Right atrium auricular region (tissue), 2 donors: ENCODE measurements around the gene AKR7A3. TPM values are rescaled to one million over a fixed set of nuclear protein-coding genes. Genes with fewer than 3 reads are reported as not detected.
"Not testable (repeated sequence)": the region's sequence is repeated elsewhere in the genome, so short reads cannot be mapped to it uniquely, and the experiment has no call there.

Source experiments
- DNase-seq: peaks from one replicate; pipeline ENCODE4 v3.0.0-alpha.2; 2019; ENCODE audit warnings: low spot score
- H3K27ac ChIP-seq, 2 donors: fragments of 200-600 bp; sonication (generic); 1 replicate in 1 of 2; 2 replicates in 1 of 2; pipeline ENCODE4 v1.5.1; 2016 to 2019
- H3K27me3 ChIP-seq, 2 donors: fragments of 200-600 bp; sonication (generic); one replicate each; pipeline versions ENCODE4 v1.5.1 to v1.6.0; 2017 to 2019
- H3K36me3 ChIP-seq: fragments of 200-600 bp; sonication (generic); one replicate; pipeline ENCODE4 v1.5.1; 2016
- H3K4me1 ChIP-seq, 2 donors: fragments of 200-600 bp; sonication (generic); one replicate each; pipeline versions ENCODE4 v1.5.1 to v1.6.0; 2017 to 2019
- H3K4me3 ChIP-seq, 2 donors: fragments of 200-600 bp; sonication (generic); 1 replicate in 1 of 2; 2 replicates in 1 of 2; pipeline ENCODE4 v1.5.1; 2017 to 2019; ENCODE audit warnings: mild to moderate bottlenecking in 1 of 2, moderate library complexity in 1 of 2
- H3K9me3 ChIP-seq, 2 donors: fragments of 200-600 bp; sonication (generic); one replicate each; pipeline ENCODE4 v1.5.1; 2019
- total RNA-seq, 2 donors: library from RNA; depleted of rRNA; stranded (reverse); fragments of >200 nt; gene quantifications; one replicate each; pipeline ENCODE4 v1.1.0, GENCODE V29; 2016
- TF ChIP-seq, protein P1 (sequence below), 2 donors: fragments of 200-600 bp; sonication (generic); IDR thresholded peaks; one replicate each; pipeline ENCODE4 v1.5.1; 2019; ENCODE audit warnings: antibody characterized with exemption in 2 of 2

AKR7A3 gene
- total RNA-seq, 2 donors from 2014 or later, result 0.20 TPM; not detected in 1

DNA sequence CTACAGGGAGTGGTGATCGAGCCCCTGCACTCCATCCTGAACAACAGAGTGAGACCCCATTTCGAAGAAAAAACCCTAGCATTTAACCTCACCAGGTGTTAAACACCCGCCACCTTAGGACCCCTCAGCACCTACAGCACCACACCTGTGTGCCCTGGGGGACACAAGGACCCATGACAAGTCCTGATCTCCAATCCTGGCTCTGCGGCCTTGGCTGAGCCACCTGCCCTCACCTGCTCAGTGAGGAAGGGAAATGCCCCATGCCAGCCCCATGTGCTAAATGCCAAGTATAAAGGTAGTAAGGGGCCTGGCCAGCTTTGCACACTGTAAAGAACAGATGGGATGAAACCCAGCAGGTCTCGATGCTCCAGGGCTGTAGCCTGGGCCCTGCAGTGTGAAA lies 25.8 kb downstream of the AKR7A3 start:
- no peak for DNase-seq
- Histone ChIP-seq H3K36me3 (peaks cover 25% of the 10 kb centered on the region), H3K4me3 (no peak overlapping the region), H3K27ac (no peak overlapping the region), H3K27me3 (no peaks in the 10 kb centered on the region), H3K9me3 (no peaks in the 10 kb centered on the region), H3K4me1 (no peaks in the 10 kb centered on the region)
- TF ChIP-seq, protein P1, sequence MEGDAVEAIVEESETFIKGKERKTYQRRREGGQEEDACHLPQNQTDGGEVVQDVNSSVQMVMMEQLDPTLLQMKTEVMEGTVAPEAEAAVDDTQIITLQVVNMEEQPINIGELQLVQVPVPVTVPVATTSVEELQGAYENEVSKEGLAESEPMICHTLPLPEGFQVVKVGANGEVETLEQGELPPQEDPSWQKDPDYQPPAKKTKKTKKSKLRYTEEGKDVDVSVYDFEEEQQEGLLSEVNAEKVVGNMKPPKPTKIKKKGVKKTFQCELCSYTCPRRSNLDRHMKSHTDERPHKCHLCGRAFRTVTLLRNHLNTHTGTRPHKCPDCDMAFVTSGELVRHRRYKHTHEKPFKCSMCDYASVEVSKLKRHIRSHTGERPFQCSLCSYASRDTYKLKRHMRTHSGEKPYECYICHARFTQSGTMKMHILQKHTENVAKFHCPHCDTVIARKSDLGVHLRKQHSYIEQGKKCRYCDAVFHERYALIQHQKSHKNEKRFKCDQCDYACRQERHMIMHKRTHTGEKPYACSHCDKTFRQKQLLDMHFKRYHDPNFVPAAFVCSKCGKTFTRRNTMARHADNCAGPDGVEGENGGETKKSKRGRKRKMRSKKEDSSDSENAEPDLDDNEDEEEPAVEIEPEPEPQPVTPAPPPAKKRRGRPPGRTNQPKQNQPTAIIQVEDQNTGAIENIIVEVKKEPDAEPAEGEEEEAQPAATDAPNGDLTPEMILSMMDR (IDR thresholded peaks at IDR 0.05), result no peak

DNA sequence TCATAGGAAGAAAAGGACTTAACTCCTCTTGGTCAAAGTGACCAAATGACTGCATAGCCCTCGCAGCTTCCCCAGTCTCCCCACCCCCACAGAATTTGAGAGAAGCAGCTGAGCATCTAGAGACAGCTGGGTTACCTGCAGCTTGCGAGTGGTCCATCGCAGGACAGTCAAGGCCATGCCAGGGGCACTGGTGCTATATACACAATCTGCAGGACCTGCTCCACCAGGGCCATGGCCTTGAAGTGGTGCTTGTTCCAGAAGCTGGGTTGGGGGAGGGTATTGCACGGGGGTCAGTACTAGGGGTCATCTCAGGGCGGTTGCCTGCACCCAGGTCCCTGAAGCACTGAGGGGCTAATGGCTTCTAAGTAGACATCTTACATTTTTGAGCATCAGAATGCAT lies 26.5 kb downstream of the AKR7A3 start:
- H3K27ac ChIP-seq, result no peak overlapping the region

DNA sequence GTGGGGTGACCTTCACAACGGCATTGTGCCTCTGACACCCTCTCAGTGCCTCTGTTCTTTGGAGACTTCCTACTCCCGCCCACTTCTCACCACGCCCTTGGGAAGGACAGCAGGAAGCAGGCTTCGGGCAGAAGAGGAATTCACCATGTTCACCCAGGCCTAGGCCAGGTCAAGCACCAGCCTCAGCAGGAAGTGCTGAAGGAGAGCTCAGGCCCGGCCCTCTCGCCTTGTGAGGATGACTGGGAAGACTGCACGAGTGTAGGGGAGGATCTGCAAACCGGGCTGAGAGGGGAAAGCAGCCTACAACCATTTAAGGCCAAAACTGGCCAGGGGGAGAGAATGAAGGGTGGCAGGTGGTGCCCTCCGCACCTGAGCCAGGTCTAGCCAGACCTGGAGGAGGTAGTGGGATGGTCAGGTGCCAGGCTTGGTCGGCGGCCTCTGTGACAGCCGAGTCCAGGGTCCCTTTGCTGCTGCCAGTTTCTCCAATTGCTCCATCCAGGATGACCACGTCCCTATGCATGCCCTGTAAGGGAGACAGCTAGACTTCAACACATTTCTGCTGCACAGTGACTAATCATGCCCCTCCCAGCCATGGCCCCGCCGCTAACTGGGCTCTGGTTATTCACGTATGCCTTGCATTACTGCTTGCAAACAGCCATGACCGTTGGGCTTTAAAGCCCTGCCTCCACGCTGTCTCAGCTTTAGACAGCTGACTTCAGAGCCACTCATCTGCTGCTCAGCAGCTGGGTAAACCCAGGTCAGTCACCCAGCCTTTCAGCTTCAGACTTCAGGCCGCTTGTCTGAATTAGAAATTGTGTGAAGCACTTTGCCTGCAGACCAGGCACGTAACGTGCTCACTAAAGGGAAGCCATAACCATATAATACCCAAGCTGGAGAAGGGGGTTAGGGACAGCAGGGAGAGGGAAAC lies 28.1 kb downstream of the AKR7A3 start:
- TF ChIP-seq, protein P1 (IDR thresholded peaks at IDR 0.05), result no peak
- peaks cover 48% of the 10 kb centered on the region for H3K36me3 ChIP-seq

More for the DNA sequence above, 26.5 kb downstream of the AKR7A3 start:
- H3K4me1 ChIP-seq, result no peaks in the 10 kb centered on the region
- no peak for DNase-seq
- H3K36me3 ChIP-seq, result peaks cover 32% of the 10 kb centered on the region
- TF ChIP-seq, protein P1 (IDR thresholded peaks at IDR 0.05), result no peak
- H3K9me3 ChIP-seq, result no peaks in the 10 kb centered on the region
- H3K4me3 ChIP-seq, result no peak overlapping the region
- H3K27me3 ChIP-seq, result no peaks in the 10 kb centered on the region

DNA sequence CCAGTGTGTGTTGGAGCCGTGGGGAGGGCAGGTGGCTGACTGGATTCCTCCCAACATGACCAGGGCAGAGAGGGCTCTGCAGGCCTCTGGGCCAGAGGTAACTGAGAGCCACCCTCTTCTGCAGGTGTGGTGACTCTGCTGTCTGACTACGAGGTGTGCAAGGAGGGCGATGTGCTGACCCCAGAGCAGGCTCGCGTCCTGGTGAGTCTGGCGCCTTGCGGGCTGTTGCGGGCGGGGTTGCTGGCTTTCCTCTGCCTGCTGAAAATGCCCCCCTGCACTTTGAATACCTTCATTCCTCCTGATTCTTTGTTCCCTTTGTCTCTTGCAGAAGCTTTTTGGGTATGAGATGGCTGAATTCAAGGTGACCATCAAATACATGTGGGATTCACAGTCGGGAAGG lies 30.2 kb downstream of the AKR7A3 start:
- TF ChIP-seq, protein P1 (IDR thresholded peaks at IDR 0.05), result no peak
- no peaks in the 10 kb centered on the region for H3K27me3 ChIP-seq
- no peak for DNase-seq
- no peaks in the 10 kb centered on the region for H3K9me3 ChIP-seq
- peaks cover 0 to 7% of the 10 kb centered on the region in 2 donors for H3K4me1 ChIP-seq
- peaks cover 53% of the 10 kb centered on the region for H3K36me3 ChIP-seq
- H3K4me3 ChIP-seq, result no peak overlapping the region
- H3K27ac ChIP-seq, result no peak overlapping the region

More for the DNA sequence above, 28.1 kb downstream of the AKR7A3 start:
- Histone ChIP-seq H3K9me3 (no peaks in the 10 kb centered on the region), H3K27ac (no peak overlapping the region), H3K27me3 (no peaks in the 10 kb centered on the region), H3K4me1 (no peaks in the 10 kb centered on the region), H3K4me3 (no peak overlapping the region)
- DNase-seq, result no peak

DNA sequence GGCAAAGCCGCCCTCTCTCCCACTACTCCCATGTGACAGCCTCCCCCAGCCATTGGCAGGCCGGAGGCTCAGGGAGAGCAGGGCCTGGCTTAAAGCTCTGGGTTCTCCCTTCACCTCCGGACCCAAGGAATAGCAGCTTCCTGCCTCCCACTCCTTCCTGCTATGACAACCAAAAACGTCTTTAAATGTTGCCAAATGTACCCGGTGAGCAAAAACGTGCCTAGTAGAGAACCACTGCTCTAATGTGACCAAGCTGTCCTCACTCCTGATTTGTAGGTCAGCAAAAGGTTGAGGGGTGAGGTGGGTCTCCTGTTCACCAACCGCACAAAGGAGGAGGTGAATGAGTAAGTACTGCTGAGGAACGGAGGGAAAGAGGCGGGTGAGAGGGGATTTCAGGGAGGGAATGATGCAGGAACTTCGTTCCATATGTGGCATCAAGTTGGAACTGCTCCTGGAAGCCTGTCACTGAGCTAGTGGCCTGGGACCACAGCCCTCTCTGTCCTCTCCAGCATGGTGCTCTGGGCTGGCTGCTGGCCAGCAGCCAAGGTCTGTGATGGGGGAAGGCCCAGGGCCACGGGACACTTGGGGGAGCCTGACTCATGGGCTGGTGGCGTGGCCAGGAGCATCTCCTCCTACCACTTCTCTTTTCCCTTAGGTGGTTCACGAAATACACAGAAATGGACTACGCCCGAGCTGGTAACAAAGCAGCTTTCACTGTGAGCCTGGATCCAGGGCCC lies 31.2 kb downstream of the AKR7A3 start:
- TF ChIP-seq, protein P1 (IDR thresholded peaks at IDR 0.05), result no peak

DNA sequence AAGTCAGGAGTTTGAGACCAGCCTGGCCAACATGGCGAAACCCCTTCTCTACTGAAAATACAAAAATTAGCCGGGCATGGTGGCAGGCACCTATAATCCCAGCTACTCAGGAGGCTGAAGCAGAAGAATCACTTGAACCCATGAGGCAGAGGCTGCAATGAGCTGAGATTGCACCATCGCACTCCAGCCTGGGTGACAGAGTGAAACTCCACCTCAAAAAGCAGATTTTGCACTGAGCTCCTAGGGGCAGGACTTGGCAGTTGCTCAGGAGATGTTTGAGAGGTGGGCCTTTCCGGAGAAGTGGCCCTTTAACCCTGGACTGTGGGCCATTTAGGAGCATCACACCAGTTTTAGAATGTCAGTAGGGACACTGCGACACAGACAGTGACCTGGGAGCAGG lies 32.3 kb downstream of the AKR7A3 start:
- peaks cover 53% of the 10 kb centered on the region for H3K36me3 ChIP-seq
- not testable (repeated sequence) for H3K27me3 ChIP-seq, H3K9me3 ChIP-seq, DNase-seq, H3K4me3 ChIP-seq, H3K27ac ChIP-seq
- peaks cover 0 to 23% of the 10 kb centered on the region in 2 donors for H3K4me1 ChIP-seq

More for the DNA sequence above, 31.2 kb downstream of the AKR7A3 start:
- Histone ChIP-seq H3K27ac (no peak overlapping the region), H3K9me3 (no peaks in the 10 kb centered on the region), H3K4me3 (no peak overlapping the region), H3K36me3 (peaks cover 53% of the 10 kb centered on the region), H3K4me1 (peaks cover 0 to 17% of the 10 kb centered on the region in 2 donors), H3K27me3 (no peaks in the 10 kb centered on the region)
- DNase-seq, result no peak
